Ovary (tissue), 9 donors: ENCODE measurements around the gene ERBB2. TPM values are rescaled to one million over a fixed set of nuclear protein-coding genes. Genes with fewer than 3 reads are reported as not detected.
A peak's percentile ranks its signal among the peaks of the same experiment; 100 is the strongest.

ENCODE experiments used
- DNase-seq, 5 donors: peaks; one replicate each; pipeline ENCODE4 v3.0.0-alpha.2; 2019 to 2020
- H3K27ac ChIP-seq, 2 donors: fragments of 200-600 bp; one replicate each; pipeline versions ENCODE4 v1.5.1 to v1.8.0; 2019 to 2022
- H3K27me3 ChIP-seq: fragments of 200-600 bp; one replicate; pipeline ENCODE4 v1.8.0; 2022
- H3K36me3 ChIP-seq: fragments of 200-600 bp; sonication (generic); one replicate; pipeline ENCODE4 v1.5.1; 2019
- H3K4me1 ChIP-seq: one replicate; pipeline ENCODE4 v1.8.1; 2013; ENCODE audit warnings: mild to moderate bottlenecking, moderate library complexity; ENCODE audit not compliant: insufficient read depth
- H3K4me3 ChIP-seq: fragments of 200-600 bp; sonication (generic); one replicate; pipeline ENCODE4 v1.5.1; 2017
- H3K9me3 ChIP-seq, 2 donors: fragments of 200-600 bp in 1 of 2; sonication (generic) in 1 of 2; one replicate each; pipeline versions ENCODE4 v1.5.1 to v1.8.1; 2013 to 2019; ENCODE audit warnings: mild to moderate bottlenecking in 1 of 2, moderate library complexity in 1 of 2
- CTCF ChIP-seq, 3 donors: fragments of 450-650 bp in 2 of 3; fragments of 200-600 bp in 1 of 3; IDR thresholded peaks; one replicate each; pipeline versions ENCODE4 v1.5.1 to v1.8.0; 2016 to 2022; ENCODE audit warnings: antibody characterized with exemption in 3 of 3, mild to moderate bottlenecking in 1 of 3
- EP300 ChIP-seq: sonication (generic); formaldehyde crosslinking; IDR thresholded peaks from one replicate; pipeline ENCODE4 v1.6.1; 2017; ENCODE audit warnings: antibody characterized with exemption
- POLR2A ChIP-seq: fragments of 450-650 bp; IDR thresholded peaks from one replicate; pipeline ENCODE4 v1.6.1; 2017; ENCODE audit warnings: antibody characterized with exemption, mild to moderate bottlenecking, moderate library complexity
- WGBS, 3 donors: extraction: QIAGEN DNeasy Blood & Tissue Kit in 1 of 3; methylation state at CpG; one replicate each; pipeline versions ENCODE4 v1.1.5 to v1.1.7; 2013 to 2017; 5-methylcytosine and 5-hydroxymethylcytosine counted together
- intact Hi-C, 4 donors: fragments of 100-400 bp; cut with DNase I; formaldehyde crosslinking; loops; one replicate each; pipeline versions ENCODE4 v1.11.0 to v1.15.1; 2022 to 2023
- polyA plus RNA-seq, 2 donors: library from polyadenylated mRNA; stranded (reverse); fragments of 200-250 nt in 1 of 2; fragments of 350-450 nt in 1 of 2; fragmentation: Illumina TruSeq in 1 of 2; extraction: RNeasy Lipid Tissue Mini Kit (QIAGEN cat#74804) in 1 of 2; gene quantifications; one replicate each; pipeline ENCODE4 v1.2.3, GENCODE V29; 2013 to 2014
- total RNA-seq, 7 donors: library from RNA; depleted of rRNA in 2 of 7; stranded (reverse); fragments of >200 nt in 2 of 7; fragmentation: NEBNext Ultra II Directional in 3 of 7; extraction: Animal tissue kit (Norgen Biotek cat#: 25700) in 3 of 7; gene quantifications; one replicate each; pipeline versions ENCODE4 v1.1.0 to v1.2.4, GENCODE V29; 2016 to 2023
- donor health status: DM: no; HTN: no; CAD: no; lungs with moderate emphysema.
- donor health status: DM: no; HTN: no; CAD: no.
- donor health status: Bipolar disorder and iron deficiency.
- donor health status: DM: yes; HTN: yes; CAD: no.
- donor health status: DM: no; HTN: no; CAD: no.
- donor health status: DM: yes; HTN: yes; CAD: no.

Gene ERBB2
- total and polyA plus RNA-seq, 9 donors: 20.1 to 66.3 (median 50.6) TPM

DNA sequence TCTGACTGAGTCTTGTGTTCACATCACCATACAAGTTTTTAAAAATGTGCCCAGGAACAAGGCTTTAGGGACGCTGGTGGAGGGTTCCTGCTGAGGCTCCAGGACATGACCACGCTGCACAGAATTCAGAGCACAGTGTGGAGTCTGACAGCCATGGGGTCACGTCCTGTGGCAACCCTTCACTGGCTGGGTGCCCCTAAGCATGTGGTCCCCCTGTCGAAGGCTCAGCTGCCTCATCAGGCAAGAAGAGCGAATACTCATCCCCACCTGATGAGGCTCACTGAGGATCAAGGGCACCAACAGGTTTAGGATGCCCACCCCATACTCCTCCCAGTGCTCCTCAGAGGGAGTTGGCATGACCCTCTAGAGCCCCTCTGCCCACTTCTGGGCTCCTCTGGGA lies 25.7 kb upstream of the ERBB2 start:
- TF ChIP-seq EP300 (no peak), POLR2A (no peak), CTCF (IDR thresholded peaks at IDR 0.05) (no peak)
- Histone ChIP-seq H3K27me3 (no peaks in the 10 kb centered on the region), H3K4me1 (no peaks in the 10 kb centered on the region), H3K36me3 (no peaks in the 10 kb centered on the region), H3K4me3 (no peak overlapping the region), H3K27ac (no peak overlapping the region), H3K9me3 (no peaks in the 10 kb centered on the region)
- WGBS, 3 donors: 77 to 78% (median 77%) methylated on average over 5 of the region's 5 CpGs
- no peak for DNase-seq
- intact Hi-C loops: loop anchor here in 1 of 4 donors (5.0 kb wide), 1 partner anchor 52 kb away; no protein-coding TSS in a partner anchor

DNA sequence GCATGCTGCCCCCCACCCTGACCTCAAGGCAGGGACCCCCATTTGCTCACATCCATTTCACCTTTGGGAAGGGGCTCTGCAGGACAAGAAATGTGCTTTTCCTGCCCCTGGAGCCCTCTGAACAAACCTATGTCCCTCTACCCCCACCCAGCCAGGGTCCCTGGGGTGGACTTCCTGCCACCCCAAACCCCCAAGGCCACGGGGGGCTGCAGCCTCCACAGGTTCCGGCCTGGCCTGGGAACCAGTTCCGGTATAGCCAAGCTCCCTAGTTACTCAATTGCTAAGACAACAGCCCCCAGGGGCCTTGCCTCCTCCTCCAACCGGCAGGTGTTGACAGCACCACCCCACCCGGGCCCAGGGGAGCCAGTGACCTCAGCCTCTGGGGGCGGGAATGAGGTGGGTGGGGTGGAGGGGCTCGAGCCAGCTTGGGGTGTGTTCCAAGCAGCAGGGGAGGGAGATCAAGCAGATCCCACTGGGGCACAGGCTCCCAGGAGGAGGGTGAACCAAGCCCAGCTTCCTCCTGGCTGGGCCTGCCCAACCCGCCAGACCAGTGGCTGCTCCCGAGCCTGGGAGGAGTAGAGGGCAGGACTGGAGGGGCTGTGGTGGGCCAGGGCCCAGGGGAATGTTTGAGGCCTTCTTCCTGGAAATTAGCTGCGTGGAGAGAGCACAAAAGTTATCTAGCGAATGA lies 25.0 kb upstream of the ERBB2 start:
- 40 to 45% (median 41%) methylated on average over 11 of the region's 11 CpGs for WGBS, 3 donors

GRCh38 chr17:39675390-39676082 lies 24.3 kb upstream of the ERBB2 start:
- Histone ChIP-seq H3K36me3 (no peaks in the 10 kb centered on the region), H3K27ac (no peak overlapping the region), H3K4me3 (no peak overlapping the region), H3K9me3 (no peaks in the 10 kb centered on the region), H3K27me3 (no peaks in the 10 kb centered on the region), H3K4me1 (no peaks in the 10 kb centered on the region)
- 77 to 83% (median 78%) methylated on average over 10 of the region's 10 CpGs for WGBS, 3 donors
- no peak for TF ChIP-seq POLR2A
- no peak for TF ChIP-seq CTCF (IDR thresholded peaks at IDR 0.05)
- intact Hi-C loops: no loop called here
- DNase-seq: no peak

More for the DNA sequence above, 25.0 kb upstream of the ERBB2 start:
- intact Hi-C loops: loop anchor here in 1 of 4 donors (5.0 kb wide), 1 partner anchor 53 kb away; no protein-coding TSS in a partner anchor
- H3K27ac ChIP-seq: no peak overlapping the region
- TF ChIP-seq POLR2A (no peak), EP300 (no peak), CTCF (IDR thresholded peaks at IDR 0.05) (no peak)
- H3K27me3 ChIP-seq: no peaks in the 10 kb centered on the region
- no peaks in the 10 kb centered on the region for H3K9me3 ChIP-seq
- no peaks in the 10 kb centered on the region for H3K36me3 ChIP-seq
- DNase-seq: peak in 1 of 5 donors; percentile 31
- H3K4me1 ChIP-seq: no peaks in the 10 kb centered on the region
- no peak overlapping the region for H3K4me3 ChIP-seq

GRCh38 chr17:39676198-39676819 lies 23.6 kb upstream of the ERBB2 start:
- no peak for TF ChIP-seq EP300
- no peak for TF ChIP-seq POLR2A
- no peak for TF ChIP-seq CTCF (IDR thresholded peaks at IDR 0.05)
- intact Hi-C loops: no loop called here
- H3K36me3 ChIP-seq: no peaks in the 10 kb centered on the region
- H3K9me3 ChIP-seq: no peaks in the 10 kb centered on the region
- H3K27me3 ChIP-seq: no peaks in the 10 kb centered on the region
- no peak overlapping the region for H3K27ac ChIP-seq
- 72 to 76% (median 74%) methylated on average over 7 of the region's 7 CpGs for WGBS, 3 donors
- no peak overlapping the region for H3K4me3 ChIP-seq
- H3K4me1 ChIP-seq: no peaks in the 10 kb centered on the region
- peak in 1 of 5 donors; percentile 48 for DNase-seq
